GM21717 (cell line): ENCODE results near the gene TNNI2.

ENCODE experiments used
- ATAC-seq: cut with Tn5 transposase; IDR thresholded peaks from one replicate; pipeline ENCODE4 v1.9.1; 2021; ENCODE audit warnings: mild to moderate bottlenecking, moderate library complexity; ENCODE audit not compliant: unreplicated experiment

The TNNI2 gene

GRCh38 chr11:1857064-1857463, 18.3 kb downstream of the TNNI2 start:
- ATAC-seq = no peak

GRCh38 chr11:1858154-1858553, 19.4 kb downstream of the TNNI2 start:
- no peak for ATAC-seq

- no peak for ATAC-seq
Measured at GRCh38 chr11:1858576-1858975, 19.8 kb downstream of the TNNI2 start.

- no peak for ATAC-seq
Measured at GRCh38 chr11:1859004-1859403, 20.2 kb downstream of the TNNI2 start.

- no peak for ATAC-seq
Measured at GRCh38 chr11:1860108-1860507, 21.3 kb downstream of the TNNI2 start.

GRCh38 chr11:1861435-1862411, 22.9 kb downstream of the TNNI2 start:
- ATAC-seq = no peak

- ATAC-seq = no peak
Measured at GRCh38 chr11:1862588-1863351, 24.0 kb downstream of the TNNI2 start.

- no peak for ATAC-seq
Measured at GRCh38 chr11:1863352-1864216, 24.8 kb downstream of the TNNI2 start.

GRCh38 chr11:1864231-1864630, 25.4 kb downstream of the TNNI2 start:
- no peak for ATAC-seq

- no peak for ATAC-seq
Measured at GRCh38 chr11:1864831-1865665, 26.3 kb downstream of the TNNI2 start.

GRCh38 chr11:1866226-1866625, 27.4 kb downstream of the TNNI2 start:
- no peak for ATAC-seq

GRCh38 chr11:1866776-1867175, 28.0 kb downstream of the TNNI2 start:
- no peak for ATAC-seq

- ATAC-seq = no peak
Measured at GRCh38 chr11:1867381-1867780, 28.6 kb downstream of the TNNI2 start.

GRCh38 chr11:1868056-1868635, 29.4 kb downstream of the TNNI2 start:
- no peak for ATAC-seq

GRCh38 chr11:1868636-1869291, 30.0 kb downstream of the TNNI2 start:
- ATAC-seq = no peak

GRCh38 chr11:1869427-1870325, 30.9 kb downstream of the TNNI2 start:
- no peak for ATAC-seq

- ATAC-seq = no peak
Measured at GRCh38 chr11:1870326-1870696, 31.5 kb downstream of the TNNI2 start.
